T-helper 2 cell (primary cell): Measurements from ENCODE around the gene BHLHE40.

Experiments used
- DNase-seq, 5 experiments: peaks; one replicate each; pipeline versions ENCODE4 v3.0.0 to v3.0.0-alpha.2; 2012 to 2022

Gene BHLHE40

GRCh38 chr3:5021116-5022092 is 42.2 kb downstream of the BHLHE40 start:
- DNase-seq = peak in 1 of 5 experiments; percentile 19

- DNase-seq = peak in 1 of 5 experiments; percentile 80
Measured at GRCh38 chr3:5022187-5022965, 43.1 kb downstream of the BHLHE40 start.

GRCh38 chr3:5022966-5023776 is 43.9 kb downstream of the BHLHE40 start:
- no peak for DNase-seq

GRCh38 chr3:5023777-5024346 is 44.6 kb downstream of the BHLHE40 start:
- no peak for DNase-seq

- no peak for DNase-seq
Measured at GRCh38 chr3:5026046-5026362, 46.8 kb downstream of the BHLHE40 start.

GRCh38 chr3:5029715-5030114 is 50.5 kb downstream of the BHLHE40 start:
- DNase-seq = no peak

- DNase-seq = no peak
Measured at GRCh38 chr3:5030152-5030551, 50.9 kb downstream of the BHLHE40 start.

- DNase-seq = no peak
Measured at GRCh38 chr3:5032844-5033243, 53.6 kb downstream of the BHLHE40 start.
